HG03457 (cell line): ENCODE results near the gene ZNF646.
A peak's percentile ranks its signal among the peaks of the same experiment; 100 is the strongest.
"Not testable (repeated sequence)": the region's sequence is repeated elsewhere in the genome, so short reads cannot be mapped to it uniquely, and the experiment has no call there.

ENCODE experiments used
- ATAC-seq: cut with Tn5 transposase; IDR thresholded peaks from one replicate; pipeline ENCODE4 v1.9.1; 2021; ENCODE audit warnings: moderate number of reproducible peaks; ENCODE audit not compliant: unreplicated experiment

Gene ZNF646

GRCh38 chr16:31084584-31085302 is 10.5 kb downstream of the ZNF646 start:
- no peak for ATAC-seq

GRCh38 chr16:31085411-31085810 is 11.2 kb downstream of the ZNF646 start:
- ATAC-seq = no peak

DNA sequence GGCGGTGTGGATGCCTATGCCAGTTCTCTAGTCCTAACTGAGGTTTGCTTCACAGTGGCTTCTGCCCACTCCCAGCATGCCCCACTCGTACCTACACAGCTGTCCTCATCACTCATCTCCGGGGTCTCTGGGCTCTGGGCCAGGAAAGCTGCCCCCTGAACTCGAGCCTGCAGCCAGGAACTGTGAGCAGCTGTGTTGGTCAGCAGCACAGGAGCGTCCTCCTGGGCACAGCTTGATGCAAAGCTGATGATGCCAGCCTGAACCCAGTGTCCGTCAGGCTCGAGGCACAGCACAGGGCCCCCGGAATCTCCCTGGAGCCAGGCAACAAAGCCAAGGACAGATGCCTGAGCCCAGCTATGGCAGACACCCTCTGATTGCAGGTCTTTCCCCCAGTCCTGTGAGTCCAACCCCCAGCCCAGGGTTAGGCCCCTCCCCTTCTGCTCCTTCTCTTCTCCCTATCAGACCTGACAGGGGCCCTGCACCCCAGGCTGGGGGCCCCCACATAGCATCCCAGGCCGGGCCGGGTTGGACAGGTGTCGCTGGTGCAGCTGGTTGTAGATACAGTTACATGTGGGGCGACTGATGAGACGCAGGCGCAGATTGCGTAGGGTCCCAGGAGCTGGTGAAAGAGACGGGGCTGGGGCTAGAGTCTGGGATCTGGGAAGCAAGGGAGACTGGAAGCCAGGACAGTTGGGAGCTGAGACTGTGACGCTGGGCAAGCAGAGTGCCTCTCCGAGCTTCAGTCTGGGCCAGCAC is 11.8 kb downstream of the ZNF646 start:
- no peak for ATAC-seq

DNA sequence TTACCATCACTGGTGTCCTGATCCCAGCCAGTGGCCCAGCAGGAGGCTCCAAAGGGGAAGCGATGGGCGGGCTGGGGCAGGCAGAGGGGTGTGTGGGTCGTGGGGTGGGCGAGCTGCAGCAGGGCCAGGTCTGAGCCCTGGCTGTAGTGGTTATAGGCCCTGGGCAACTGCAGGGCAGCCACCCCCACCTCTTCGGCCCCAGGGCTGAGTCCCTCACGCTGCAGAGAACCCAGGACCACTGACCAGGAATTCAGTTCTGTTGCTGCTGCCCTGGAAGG is 12.3 kb downstream of the ZNF646 start:
- no peak for ATAC-seq

- ATAC-seq = no peak
These were observed 13.3 kb downstream of the ZNF646 start for GRCh38 chr16:31087481-31087880.

DNA sequence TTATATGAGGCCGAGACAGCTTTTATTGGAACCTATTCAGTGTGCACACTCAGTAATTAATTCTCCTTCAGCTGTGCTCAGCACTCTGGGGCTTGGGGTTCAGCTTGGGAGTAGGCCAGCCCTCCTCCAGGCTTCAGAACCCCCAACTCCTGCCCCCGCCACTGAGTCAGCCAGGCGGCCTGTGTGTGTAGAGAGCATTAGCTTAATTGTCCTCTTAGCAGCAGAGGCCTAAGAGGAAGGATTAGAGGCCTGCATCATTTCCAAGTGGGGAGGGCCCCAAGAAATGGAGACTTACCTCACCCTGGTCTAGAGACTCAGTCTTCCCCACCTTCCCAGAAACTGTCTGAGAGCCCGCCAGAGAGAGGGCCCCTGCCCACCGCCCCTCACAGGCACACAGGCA is 13.7 kb downstream of the ZNF646 start:
- no peak for ATAC-seq

- ATAC-seq = no peak
These were observed 14.4 kb downstream of the ZNF646 start, which contains the start of gene PRSS53 for GRCh38 chr16:31088459-31089183. Gene PRSS53 (minus strand): TSS chr16:31088943. CDS start chr16:31088809, 134 bp downstream.

GRCh38 chr16:31089199-31089598 is 15.0 kb downstream of the ZNF646 start:
- no peak for ATAC-seq

GRCh38 chr16:31090540-31090939 is 16.3 kb downstream of the ZNF646 start:
- no peak for ATAC-seq

- ATAC-seq = no peak
These were observed 18.1 kb downstream of the ZNF646 start for GRCh38 chr16:31092330-31092729.

- no peak for ATAC-seq
These were observed 19.0 kb downstream of the ZNF646 start for GRCh38 chr16:31093132-31093703.

GRCh38 chr16:31094088-31094423 is 19.8 kb downstream of the ZNF646 start:
- ATAC-seq = no peak

DNA sequence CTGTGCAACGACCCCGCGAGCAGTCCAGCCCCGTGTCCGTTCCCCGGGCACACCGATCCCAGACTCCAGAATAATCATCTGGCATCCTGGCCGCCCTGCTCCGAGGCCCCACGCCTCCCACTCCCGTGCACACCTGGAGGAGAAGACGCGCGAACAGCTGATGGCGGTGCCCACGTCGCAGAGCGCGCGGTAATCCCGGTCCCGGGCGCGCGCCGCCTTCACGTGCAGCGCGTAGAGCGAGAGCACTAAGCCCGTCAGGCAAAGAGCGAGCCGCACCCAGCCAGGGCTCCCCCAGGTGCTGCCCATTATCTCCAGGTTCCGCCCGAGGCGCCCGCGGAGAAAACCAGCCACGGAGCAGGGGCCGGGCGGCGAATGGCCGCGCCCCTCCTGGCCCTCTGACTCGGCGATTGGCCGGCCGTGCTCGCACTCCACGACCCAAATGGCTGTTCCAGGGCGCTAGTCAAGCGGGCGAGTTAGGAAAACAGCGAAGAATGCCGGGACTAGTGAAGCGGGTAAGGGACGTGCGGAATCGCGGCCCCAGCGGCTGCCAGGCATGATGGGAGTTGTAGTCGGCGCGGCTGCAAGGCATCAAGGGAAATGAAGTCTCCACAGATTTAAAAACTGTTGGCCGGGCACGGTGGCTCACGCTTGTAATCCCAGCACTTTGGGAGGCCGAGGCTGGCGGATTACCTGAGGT is 20.4 kb downstream of the ZNF646 start, which contains the start of gene VKORC1:
VKORC1 (minus strand) TSS at position 374 of the 697 bp plus-strand sequence; CDS start at position 306, 68 bp downstream.
- ATAC-seq = peak; percentile 73

GRCh38 chr16:31099860-31100638 is 25.8 kb downstream of the ZNF646 start:
- no peak for ATAC-seq

DNA sequence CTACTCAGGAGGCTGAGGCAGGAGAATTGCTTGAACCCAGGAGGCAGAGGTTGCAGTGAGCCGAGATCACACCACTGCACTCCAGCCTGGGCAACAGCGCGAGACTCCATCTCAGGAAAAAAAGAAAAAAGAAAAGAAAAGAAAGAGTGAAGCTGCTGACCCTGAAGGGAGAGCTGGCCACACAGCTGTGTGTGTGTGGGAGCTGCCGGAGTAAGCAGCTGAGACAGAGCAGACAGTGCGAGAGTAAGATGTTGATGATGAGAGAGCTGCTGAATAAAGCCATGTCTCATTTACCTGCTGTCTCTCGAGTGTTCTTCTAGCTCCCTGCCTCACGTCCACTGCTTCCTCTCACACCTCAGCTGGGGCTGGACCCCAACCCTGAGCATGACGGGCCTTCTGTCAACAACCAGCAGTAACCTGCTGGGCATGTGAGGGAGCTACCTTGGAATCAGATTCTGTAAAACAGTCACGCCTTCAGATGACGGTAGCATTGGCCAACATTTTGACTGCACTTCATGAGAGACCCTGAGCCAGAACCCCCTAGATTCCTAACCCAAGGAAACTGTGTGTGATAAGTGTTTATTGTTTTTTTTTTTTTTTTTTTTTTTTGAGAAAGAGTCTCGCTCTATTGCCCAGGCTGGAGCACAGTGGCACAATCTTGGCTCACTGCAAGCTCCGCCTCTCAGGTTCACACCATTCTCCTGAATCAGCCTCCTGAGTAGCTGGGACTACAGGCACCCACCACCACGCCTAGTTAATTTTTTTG is 26.8 kb downstream of the ZNF646 start:
- ATAC-seq = not testable (repeated sequence)

DNA sequence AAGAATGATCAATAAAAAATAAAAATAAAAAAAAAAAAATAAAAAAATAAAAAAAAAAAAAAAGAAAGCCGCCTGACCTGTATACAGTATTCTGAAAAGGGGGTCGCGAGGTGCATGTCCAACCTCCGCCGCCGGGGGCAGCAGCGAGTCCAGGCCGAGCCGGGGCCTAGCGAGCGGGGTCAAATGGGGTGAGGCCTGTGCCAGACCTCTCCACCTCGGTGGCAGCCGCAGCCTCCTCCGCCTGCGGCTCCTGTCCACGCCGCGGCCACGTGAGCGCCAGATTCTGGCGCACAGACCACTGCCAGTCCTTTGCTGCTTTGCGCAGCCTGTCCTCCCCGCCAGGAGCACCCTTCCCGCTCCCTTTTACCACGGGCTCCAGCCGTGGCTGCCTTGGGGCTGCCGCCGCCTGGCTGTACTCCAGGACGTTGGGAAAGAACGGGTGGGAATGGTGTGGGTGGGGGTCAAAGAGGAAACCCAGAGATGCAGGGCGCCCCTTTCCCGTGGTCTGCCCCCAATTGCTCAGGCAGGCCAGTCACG is 31.5 kb downstream of the ZNF646 start:
- ATAC-seq = no peak

DNA sequence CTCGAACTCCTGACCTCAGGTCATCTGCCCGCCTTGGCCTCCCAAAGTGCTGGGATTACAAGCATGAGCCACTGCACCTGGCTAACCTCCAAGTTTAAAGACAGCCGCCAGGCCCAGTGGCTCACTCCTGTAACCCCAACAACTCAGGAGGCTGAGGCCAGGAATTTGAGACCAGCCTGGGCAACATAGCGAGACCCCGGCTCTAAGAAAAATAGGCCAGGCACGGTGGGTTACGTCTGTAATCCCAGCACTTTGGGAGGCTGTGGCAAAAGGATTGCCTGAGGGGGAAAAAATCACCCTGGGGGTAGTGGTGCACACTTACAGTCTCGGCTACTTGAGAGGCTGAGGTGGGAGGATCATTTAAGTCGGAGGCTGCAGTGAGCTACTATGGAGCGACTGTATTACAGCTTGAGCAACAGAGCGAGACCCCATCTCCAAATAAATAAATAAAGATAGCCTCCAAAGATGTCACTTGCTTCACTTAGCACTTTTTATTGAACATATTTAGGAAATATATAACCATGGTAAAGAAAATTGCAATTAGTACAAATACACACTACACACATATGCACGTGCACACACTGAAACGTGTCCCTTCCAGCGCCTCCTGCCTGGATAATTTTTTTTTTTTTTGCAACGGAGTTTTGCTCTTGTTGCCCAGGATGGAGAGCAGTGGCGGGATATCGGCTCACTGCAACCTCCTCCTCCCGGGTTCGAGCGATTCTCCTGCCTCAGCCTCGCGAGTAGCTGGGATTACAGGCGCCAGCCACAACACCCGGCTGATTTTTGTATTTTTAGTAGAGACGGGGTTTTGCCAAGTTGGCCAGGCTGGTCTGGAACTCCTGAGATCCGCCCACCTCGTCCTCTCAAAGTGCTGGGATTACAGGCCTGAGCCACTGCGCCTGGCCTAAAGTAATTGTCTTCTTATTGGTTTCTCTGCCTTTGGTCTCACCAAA is 32.6 kb downstream of the ZNF646 start:
- no peak for ATAC-seq

DNA sequence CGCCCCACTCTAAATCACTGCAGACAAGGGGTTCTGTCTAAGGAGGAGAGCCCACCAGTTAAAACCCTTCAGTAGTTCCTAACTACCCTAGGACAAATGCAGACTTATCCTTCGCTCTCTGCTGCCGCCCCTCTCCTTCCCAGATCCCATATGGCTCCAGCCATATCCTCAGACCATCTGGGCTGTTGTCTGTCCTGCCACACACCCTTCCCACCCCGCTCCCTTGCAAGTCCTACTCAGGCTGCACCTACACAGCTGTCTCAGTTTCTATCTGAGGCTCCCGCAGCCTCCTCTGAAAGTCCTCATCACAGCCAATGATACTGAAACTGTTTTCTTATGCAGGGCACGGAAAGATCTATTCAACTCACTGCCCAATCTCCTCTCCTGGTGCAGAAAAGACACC is 33.2 kb downstream of the ZNF646 start:
- ATAC-seq = no peak
